Spleen (tissue), 7 donors: ENCODE measurements around the gene MYCBPAP.

Source experiments
- POLR2A ChIP-seq, 3 donors: fragments of 450-650 bp; IDR thresholded peaks; one replicate each; pipeline ENCODE4 v1.5.1; 2017; ENCODE audit warnings: antibody characterized with exemption in 3 of 3, mild to moderate bottlenecking in 1 of 3
- POLR2AphosphoS5 ChIP-seq, 3 donors: sonication (generic); formaldehyde crosslinking; IDR thresholded peaks; one replicate each; pipeline ENCODE4 v1.5.1; 2017; ENCODE audit warnings: antibody characterized with exemption in 3 of 3
- TF ChIP-seq, protein P1 (sequence below), 11 experiments: fragments of 200-600 bp in 7 of 11; fragments of 450-650 bp in 4 of 11; sonication (generic) in 4 of 11; IDR thresholded peaks in 8 of 11; conservative IDR thresholded peaks in 3 of 11; 1 replicate in 7 of 11; 2 replicates in 4 of 11; pipeline versions ENCODE4 v1.4.0 to v1.8.0; 2016 to 2021; ENCODE audit warnings: antibody characterized with exemption in 11 of 11, inconsistent platforms in 4 of 11, mild to moderate bottlenecking in 1 of 11
- donor health status: DM: no; HTN: no; CAD: no; lungs with moderate emphysema.
- donor health status: DM: no; HTN: no; CAD: no.
- donor health status: DM: no; HTN: no; CAD: no.

DNA sequence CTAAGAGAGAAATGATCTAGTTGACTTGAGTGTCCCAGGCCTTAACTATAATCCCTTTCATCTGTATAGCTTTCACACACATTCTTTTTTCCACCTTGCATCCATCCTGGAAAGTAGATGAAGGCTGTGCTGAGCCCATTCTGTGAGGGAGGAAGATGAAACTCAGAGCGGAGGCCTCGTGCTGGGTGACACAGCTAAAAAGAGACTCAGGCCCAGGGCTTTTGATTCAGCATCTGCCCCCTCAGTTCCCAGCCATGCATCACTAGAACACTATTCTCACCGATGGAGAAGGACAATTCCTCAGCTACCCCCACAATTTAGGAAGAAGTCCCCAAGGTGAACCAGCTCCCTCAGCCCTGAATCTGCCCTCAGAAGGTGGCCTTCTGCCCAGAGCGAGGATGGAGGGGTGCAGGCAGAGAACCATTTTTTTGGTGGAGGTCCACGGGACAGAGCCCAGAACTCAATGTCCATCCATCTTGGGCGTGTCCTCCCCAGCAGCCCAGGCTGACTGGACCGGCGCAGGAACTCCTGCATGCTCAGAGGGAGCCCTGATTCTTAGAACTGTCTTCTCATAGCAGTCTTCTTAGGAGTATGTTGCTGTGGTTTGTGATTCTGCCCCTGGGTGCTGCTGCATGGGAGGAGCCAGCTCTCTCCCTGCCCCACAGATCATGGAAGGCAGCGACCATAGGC lies 5.8 kb upstream of the MYCBPAP start:
- TF ChIP-seq, protein P1, sequence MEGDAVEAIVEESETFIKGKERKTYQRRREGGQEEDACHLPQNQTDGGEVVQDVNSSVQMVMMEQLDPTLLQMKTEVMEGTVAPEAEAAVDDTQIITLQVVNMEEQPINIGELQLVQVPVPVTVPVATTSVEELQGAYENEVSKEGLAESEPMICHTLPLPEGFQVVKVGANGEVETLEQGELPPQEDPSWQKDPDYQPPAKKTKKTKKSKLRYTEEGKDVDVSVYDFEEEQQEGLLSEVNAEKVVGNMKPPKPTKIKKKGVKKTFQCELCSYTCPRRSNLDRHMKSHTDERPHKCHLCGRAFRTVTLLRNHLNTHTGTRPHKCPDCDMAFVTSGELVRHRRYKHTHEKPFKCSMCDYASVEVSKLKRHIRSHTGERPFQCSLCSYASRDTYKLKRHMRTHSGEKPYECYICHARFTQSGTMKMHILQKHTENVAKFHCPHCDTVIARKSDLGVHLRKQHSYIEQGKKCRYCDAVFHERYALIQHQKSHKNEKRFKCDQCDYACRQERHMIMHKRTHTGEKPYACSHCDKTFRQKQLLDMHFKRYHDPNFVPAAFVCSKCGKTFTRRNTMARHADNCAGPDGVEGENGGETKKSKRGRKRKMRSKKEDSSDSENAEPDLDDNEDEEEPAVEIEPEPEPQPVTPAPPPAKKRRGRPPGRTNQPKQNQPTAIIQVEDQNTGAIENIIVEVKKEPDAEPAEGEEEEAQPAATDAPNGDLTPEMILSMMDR (IDR thresholded peaks at IDR 0.05 in 8 of 11, conservative IDR thresholded peaks at IDR 0.05 in 3 of 11) = no peak
- no peak for TF ChIP-seq POLR2AphosphoS5 (IDR thresholded peaks at IDR 0.05)
- no peak for TF ChIP-seq POLR2A (IDR thresholded peaks at IDR 0.05)
